Adrenal gland (tissue), 5 donors: ENCODE measurements around the gene TRIM60.

Experiments used
- POLR2A ChIP-seq, 2 donors: fragments of 450-650 bp; IDR thresholded peaks; one replicate each; pipeline ENCODE4 v1.6.1; 2017; ENCODE audit warnings: antibody characterized with exemption in 2 of 2, mild to moderate bottlenecking in 2 of 2, moderate library complexity in 1 of 2
- TF ChIP-seq, protein P1 (sequence below), 6 experiments: fragments of 450-650 bp in 4 of 6; fragments of 200-600 bp in 2 of 6; sonication (generic) in 1 of 6; IDR thresholded peaks; 1 replicate in 5 of 6; 2 replicates in 1 of 6; pipeline versions ENCODE4 v1.5.1 to v1.8.0; 2016 to 2021; ENCODE audit warnings: antibody characterized with exemption in 6 of 6, mild to moderate bottlenecking in 2 of 6, moderate library complexity in 1 of 6
- donor health status: DM: no; HTN: no; CAD: no.

GRCh38 chr4:165016971-165017370 lies 14.8 kb upstream of the TRIM60 start:
- TF ChIP-seq POLR2A (IDR thresholded peaks at IDR 0.05), result no peak
- TF ChIP-seq, protein P1, sequence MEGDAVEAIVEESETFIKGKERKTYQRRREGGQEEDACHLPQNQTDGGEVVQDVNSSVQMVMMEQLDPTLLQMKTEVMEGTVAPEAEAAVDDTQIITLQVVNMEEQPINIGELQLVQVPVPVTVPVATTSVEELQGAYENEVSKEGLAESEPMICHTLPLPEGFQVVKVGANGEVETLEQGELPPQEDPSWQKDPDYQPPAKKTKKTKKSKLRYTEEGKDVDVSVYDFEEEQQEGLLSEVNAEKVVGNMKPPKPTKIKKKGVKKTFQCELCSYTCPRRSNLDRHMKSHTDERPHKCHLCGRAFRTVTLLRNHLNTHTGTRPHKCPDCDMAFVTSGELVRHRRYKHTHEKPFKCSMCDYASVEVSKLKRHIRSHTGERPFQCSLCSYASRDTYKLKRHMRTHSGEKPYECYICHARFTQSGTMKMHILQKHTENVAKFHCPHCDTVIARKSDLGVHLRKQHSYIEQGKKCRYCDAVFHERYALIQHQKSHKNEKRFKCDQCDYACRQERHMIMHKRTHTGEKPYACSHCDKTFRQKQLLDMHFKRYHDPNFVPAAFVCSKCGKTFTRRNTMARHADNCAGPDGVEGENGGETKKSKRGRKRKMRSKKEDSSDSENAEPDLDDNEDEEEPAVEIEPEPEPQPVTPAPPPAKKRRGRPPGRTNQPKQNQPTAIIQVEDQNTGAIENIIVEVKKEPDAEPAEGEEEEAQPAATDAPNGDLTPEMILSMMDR (IDR thresholded peaks at IDR 0.05), result no peak
